Brain microvascular endothelial cell (primary cell): ENCODE data around the gene LCE3E.
"Not testable (repeated sequence)": the region's sequence is repeated elsewhere in the genome, so short reads cannot be mapped to it uniquely, and the experiment has no call there.

Experiments used
- DNase-seq: peaks from one replicate; pipeline ENCODE4 v3.0.0-alpha.2; 2020
- H3K27ac ChIP-seq: fragments of 250-450 bp; sonication (Bioruptor Pico); 2 replicates; pipeline ENCODE4 v1.5.1; 2020; ENCODE audit warnings: mild to moderate bottlenecking, moderate library complexity
- H3K27me3 ChIP-seq: fragments of 250-450 bp; sonication (Bioruptor Pico); replicated peaks from 2 replicates; pipeline ENCODE4 v1.5.1; 2020; ENCODE audit warnings: mild to moderate bottlenecking
- H3K36me3 ChIP-seq: fragments of 250-450 bp; sonication (Bioruptor Pico); replicated peaks from 2 replicates; pipeline ENCODE4 v1.5.1; 2020; ENCODE audit warnings: mild to moderate bottlenecking
- H3K4me3 ChIP-seq: 2 replicates; pipeline ENCODE4 v1.5.1; 2011; ENCODE audit warnings: low read depth, mild to moderate bottlenecking, control low read depth, low read length, moderate library complexity
- in situ Hi-C: cut with HindIII; loops from 2 replicates; pipeline ENCODE4 v1.10.0; 2017; ENCODE audit warnings: low sequenced_read_pairs, low pct_ligation_motif_present
- TF ChIP-seq, protein P1 (sequence below): IDR thresholded peaks from 2 replicates; pipeline ENCODE4 v1.5.1; 2011; ENCODE audit warnings: low read depth, mild to moderate bottlenecking, moderate library complexity, low read length, control low read depth, inconsistent platforms; ENCODE audit errors: missing control alignments

Gene LCE3E

DNA sequence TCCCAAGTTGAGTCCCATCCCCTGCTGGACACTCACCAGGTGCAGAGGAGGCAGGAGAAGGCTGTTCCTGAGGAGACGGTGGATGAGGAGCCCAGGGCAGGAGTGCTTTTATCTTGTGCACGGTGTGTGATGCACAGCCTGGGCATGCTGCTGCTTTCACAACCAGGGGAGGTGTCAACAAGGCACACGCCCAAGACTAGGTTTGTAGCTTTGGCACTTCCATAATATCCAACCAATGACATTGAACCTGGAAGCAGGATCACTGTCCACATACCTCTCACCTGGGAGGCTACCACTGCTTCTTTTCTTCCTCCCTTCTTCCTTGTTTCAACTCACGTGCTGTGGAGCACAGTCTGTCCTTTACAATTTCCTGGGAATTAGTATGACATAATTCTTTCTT lies 13.9 kb upstream of the LCE3E start, which contains the start of gene LCE3D:
TSS of gene LCE3D (minus strand) at position 84 of the 400 bp plus-strand sequence. CDS start 580 bp downstream, outside the sequence.
- Histone ChIP-seq H3K36me3 (no peaks in the 10 kb centered on the region), H3K27me3 (no peaks in the 10 kb centered on the region), H3K27ac (no peak within 1 kb of the TSS), H3K4me3 (no peak within 1 kb of the TSS)
- TF ChIP-seq, protein P1, sequence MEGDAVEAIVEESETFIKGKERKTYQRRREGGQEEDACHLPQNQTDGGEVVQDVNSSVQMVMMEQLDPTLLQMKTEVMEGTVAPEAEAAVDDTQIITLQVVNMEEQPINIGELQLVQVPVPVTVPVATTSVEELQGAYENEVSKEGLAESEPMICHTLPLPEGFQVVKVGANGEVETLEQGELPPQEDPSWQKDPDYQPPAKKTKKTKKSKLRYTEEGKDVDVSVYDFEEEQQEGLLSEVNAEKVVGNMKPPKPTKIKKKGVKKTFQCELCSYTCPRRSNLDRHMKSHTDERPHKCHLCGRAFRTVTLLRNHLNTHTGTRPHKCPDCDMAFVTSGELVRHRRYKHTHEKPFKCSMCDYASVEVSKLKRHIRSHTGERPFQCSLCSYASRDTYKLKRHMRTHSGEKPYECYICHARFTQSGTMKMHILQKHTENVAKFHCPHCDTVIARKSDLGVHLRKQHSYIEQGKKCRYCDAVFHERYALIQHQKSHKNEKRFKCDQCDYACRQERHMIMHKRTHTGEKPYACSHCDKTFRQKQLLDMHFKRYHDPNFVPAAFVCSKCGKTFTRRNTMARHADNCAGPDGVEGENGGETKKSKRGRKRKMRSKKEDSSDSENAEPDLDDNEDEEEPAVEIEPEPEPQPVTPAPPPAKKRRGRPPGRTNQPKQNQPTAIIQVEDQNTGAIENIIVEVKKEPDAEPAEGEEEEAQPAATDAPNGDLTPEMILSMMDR = no peak
- in situ Hi-C loops = no loop called here
- DNase-seq = no peak

DNA sequence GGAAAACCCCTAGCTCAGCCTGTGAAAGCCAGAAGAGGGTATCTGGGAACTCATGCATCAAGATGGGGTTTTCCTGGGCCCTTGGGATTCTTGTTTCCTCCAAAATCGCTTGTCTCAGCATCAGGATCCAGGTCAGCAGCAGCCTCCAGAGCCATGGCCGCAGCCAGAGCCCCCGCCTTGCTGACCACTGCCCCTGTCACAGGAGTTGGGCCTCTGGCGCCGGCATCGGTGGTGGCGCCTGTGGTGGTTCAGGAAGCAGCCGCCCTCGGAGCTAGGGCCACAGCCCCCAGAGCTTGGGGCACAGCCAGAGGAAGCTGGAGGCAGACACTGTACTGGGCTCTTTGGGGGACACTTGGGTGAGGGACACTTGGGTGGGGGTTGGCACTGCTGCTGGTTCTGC lies 12.9 kb upstream of the LCE3E start:
- H3K4me3 ChIP-seq, in situ Hi-C loops, H3K27me3 ChIP-seq, H3K27ac ChIP-seq, DNase-seq, H3K36me3 ChIP-seq: not testable (repeated sequence)

DNA sequence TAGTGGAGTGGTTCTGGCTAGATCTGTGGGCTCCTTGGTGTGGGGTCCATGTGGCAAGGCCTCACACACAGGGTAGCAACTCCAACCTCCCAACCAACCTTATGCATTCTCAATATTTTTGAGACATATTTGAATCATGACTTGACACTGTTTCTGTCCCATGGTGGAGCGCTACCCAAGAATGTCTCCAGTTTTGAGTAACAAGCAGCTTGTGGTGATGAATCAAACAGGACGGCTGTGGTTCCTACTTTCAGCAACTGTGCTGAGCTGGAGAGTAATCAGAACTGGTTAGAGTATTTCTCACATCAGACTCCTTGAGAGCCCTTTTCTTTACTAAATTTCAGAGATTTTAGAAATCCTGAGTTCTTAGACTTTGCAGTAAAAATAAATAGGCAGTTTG lies 10.6 kb upstream of the LCE3E start:
- Histone ChIP-seq H3K27me3 (no peaks in the 10 kb centered on the region), H3K36me3 (no peaks in the 10 kb centered on the region), H3K4me3 (no peak overlapping the region), H3K27ac (no peak overlapping the region)
- DNase-seq = no peak
- in situ Hi-C loops = no loop called here
- TF ChIP-seq, protein P1 = no peak

DNA sequence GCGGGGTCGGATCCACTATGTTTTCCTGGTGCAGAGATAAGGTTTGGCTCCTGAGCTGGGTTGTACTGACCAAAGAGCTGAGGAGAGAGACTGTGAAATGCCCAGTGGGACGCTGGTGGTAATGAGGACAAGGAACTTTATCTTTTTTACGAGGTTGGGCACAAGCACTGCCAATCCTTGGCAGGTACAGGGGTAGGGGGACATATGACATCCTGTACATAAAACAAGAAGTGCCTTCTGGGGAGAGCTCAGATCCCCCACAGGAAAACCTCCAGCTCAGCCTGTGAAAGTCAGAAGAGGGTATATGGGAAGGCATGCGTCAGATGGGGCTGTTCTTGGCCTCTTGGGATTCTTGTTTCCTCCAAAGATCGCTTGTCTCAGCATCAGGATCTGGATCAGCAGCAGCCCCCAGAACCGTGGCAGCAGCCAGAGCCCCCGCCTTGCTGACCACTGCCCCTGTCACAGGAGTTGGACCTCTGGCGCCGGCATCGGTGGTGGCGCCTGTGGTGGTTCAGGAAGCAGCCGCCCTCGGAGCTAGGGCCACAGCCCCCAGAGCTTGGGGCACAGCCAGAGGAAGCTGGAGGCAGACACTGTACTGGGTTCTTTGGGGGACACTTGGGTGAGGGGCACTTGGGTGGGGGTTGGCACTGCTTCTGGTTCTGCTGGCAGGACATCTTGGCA lies 905 bp downstream of the LCE3E start:
- in situ Hi-C loops = no loop called here
- H3K36me3 ChIP-seq = no peaks in the 10 kb centered on the region
- no peak overlapping the region for H3K4me3 ChIP-seq
- H3K27me3 ChIP-seq = no peaks in the 10 kb centered on the region
- TF ChIP-seq, protein P1 = no peak
- DNase-seq = no peak
- H3K27ac ChIP-seq = no peak overlapping the region

DNA sequence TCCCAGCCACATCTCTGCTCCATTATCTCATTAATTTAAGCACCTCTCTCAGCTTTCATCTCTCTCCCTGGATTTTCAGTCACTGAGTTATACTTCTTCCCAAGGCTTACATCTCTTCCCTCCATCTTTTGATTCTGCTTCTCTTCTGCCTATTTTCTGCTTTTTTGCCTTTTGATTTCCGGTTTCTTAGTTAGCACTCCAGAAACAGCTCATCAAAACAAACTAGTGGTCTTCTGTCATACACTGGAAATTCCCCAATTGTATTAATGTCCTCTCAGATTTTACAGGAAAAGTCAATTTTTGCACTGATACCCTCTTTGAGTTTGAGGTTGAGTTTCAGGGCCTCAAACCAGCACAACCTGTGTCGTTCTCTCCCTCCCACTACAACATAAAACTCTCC lies 1.5 kb downstream of the LCE3E start:
- no peak overlapping the region for H3K4me3 ChIP-seq
- DNase-seq = no peak
- no peak overlapping the region for H3K27ac ChIP-seq
- TF ChIP-seq, protein P1 = no peak
- in situ Hi-C loops = no loop called here
- H3K36me3 ChIP-seq = no peaks in the 10 kb centered on the region
- no peaks in the 10 kb centered on the region for H3K27me3 ChIP-seq

DNA sequence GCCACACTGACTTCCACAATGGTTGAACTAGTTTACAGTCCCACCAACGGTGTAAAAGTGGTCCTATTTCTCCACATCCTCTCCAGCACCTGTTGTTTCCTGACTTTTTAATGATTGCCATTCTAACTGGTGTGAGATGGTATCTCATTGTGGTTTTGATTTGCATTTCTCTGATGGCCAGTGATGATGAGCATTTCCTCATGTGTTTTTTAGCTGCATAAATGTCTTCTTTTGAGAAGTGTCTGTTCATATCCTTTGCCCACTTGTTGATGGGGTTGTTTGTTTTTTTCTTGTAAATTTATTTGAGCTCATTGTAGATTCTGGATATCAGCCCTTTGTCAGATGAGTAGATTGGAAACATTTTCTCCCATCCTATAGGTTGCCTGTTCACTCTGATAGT lies 18.2 kb downstream of the LCE3E start:
- H3K4me3 ChIP-seq, in situ Hi-C loops, H3K36me3 ChIP-seq, DNase-seq, H3K27ac ChIP-seq, H3K27me3 ChIP-seq: not testable (repeated sequence)

DNA sequence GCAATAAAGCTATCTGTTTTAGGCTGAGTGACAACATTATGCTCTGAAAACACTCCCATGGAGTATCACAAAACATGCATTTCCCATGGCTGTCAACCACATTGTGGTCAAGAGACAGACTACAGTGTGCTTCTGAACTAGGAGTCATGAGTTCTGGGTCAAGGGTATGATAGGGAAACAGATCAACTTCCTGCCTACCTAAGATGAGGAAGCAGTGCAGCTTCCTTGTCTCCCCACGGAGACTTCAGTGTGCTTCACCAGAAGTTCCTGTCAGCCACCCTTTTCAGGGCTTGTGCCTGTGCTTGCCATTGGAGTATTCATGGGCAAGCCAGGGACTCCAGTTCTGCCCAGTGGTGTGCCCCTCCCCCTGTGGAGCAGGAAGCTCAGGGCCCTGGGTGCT lies 19.9 kb downstream of the LCE3E start:
- H3K27ac ChIP-seq = no peak overlapping the region
- in situ Hi-C loops = no loop called here
- H3K4me3 ChIP-seq = no peak overlapping the region
- no peaks in the 10 kb centered on the region for H3K27me3 ChIP-seq
- H3K36me3 ChIP-seq = no peaks in the 10 kb centered on the region
- TF ChIP-seq, protein P1 = no peak
- DNase-seq = no peak
